A673 (cell line): ENCODE data around the gene ATF6.

Experiments used
- CTCF ChIP-seq: fragments of 300-800, 200-600 bp; sonication (generic); conservative IDR thresholded peaks from 2 replicates; pipeline ENCODE4 v1.5.1; 2017; ENCODE audit warnings: low read depth, mild to moderate bottlenecking, antibody characterized with exemption, low read length, moderate library complexity, mixed read lengths
- EZH2 ChIP-seq: fragments of 200-600 bp; sonication (generic); IDR thresholded peaks from 2 replicates; pipeline ENCODE4 v1.6.1; 2017; ENCODE audit warnings: borderline replicate concordance, low read depth, mild to moderate bottlenecking, mixed read lengths, antibody characterized with exemption, low read length; ENCODE audit not compliant: poor library complexity, severe bottlenecking

- TF ChIP-seq EZH2 (no peak), CTCF (no peak)
These were observed 187.3 kb downstream of the ATF6 start for GRCh38 chr1:161953256-161953920.
